Pancreas (tissue), 10 donors: Measurements from ENCODE around the gene PTRH1. TPM values are rescaled to one million over a fixed set of nuclear protein-coding genes. Genes with fewer than 3 reads are reported as not detected.
A peak's percentile ranks its signal among the peaks of the same experiment; 100 is the strongest.

Experiments used
- ATAC-seq, 4 donors: fragments of 200-7000 bp; cut with Tn5 transposase; one replicate each; pipeline versions ENCODE4 v1.8.0 to v1.9.1; 2020; ENCODE audit warnings: mild to moderate bottlenecking in 4 of 4, moderate library complexity in 4 of 4
- DNase-seq, 6 donors: peaks; one replicate each; pipeline ENCODE4 v3.0.0-alpha.2; 2020
- FAIRE-seq: peaks from 2 replicates; lab custom pipeline; 2012; peaks lifted over from hg19 to GRCh38; lab: Jason Lieb, UNC
- H3K27ac ChIP-seq, 4 donors: fragments of 200-600 bp; sonication (generic); 1 replicate in 3 of 4; 2 replicates in 1 of 4; pipeline versions ENCODE4 v1.5.0 to v1.8.0; 2020
- H3K27me3 ChIP-seq, 4 donors: fragments of 200-600 bp; one replicate each; pipeline ENCODE4 v1.8.0; 2021
- H3K36me3 ChIP-seq, 3 donors: fragments of 200-600 bp; sonication (generic) in 1 of 3; one replicate each; pipeline versions ENCODE4 v1.5.0 to v1.8.0; 2020 to 2021
- H3K4me1 ChIP-seq, 3 donors: fragments of 200-600 bp; one replicate each; pipeline ENCODE4 v1.8.0; 2021
- H3K4me3 ChIP-seq, 4 donors: fragments of 200-600 bp; sonication (generic) in 2 of 4; one replicate each; pipeline versions ENCODE4 v1.5.0 to v1.8.0; 2020 to 2021
- H3K9me3 ChIP-seq, 4 donors: fragments of 200-600 bp; one replicate each; pipeline ENCODE4 v1.8.0; 2021
- WGBS, 2 donors: extraction: QIAGEN DNeasy Blood & Tissue Kit; methylation state at CpG; one replicate each; pipeline ENCODE4 v1.1.7; 2013; 5-methylcytosine and 5-hydroxymethylcytosine counted together
- intact Hi-C, 3 donors: fragments of 100-400 bp; cut with DNase I; formaldehyde crosslinking; loops; one replicate each; pipeline versions ENCODE4 v1.11.1 to v1.14.2; 2022
- polyA plus RNA-seq, 2 donors: library from polyadenylated mRNA; stranded (reverse); fragments of 200-250 nt; gene quantifications; one replicate each; pipeline ENCODE4 v1.2.3, GENCODE V29; 2013
- total RNA-seq, 6 donors: library from RNA; stranded (reverse); fragmentation: NEBNext Ultra II Directional in 4 of 6; extraction: Animal tissue kit (Norgen Biotek cat#: 25700) in 4 of 6; gene quantifications; one replicate each; pipeline versions ENCODE4 v1.2.1 to v1.2.4, GENCODE V29; 2021 to 2023
- TF ChIP-seq, protein P1 (sequence below), 4 donors: fragments of 200-600 bp; sonication (generic) in 3 of 4; IDR thresholded peaks; one replicate each; pipeline versions ENCODE4 v1.5.0 to v1.8.0; 2021; ENCODE audit warnings: antibody characterized with exemption in 4 of 4
- donor health status: healthy with polysubstance abuse.
- donor health status: DM: no; HTN: no; CAD: no; lungs with moderate emphysema.
- donor health status: DM: no; HTN: no; CAD: no.
- donor health status: control.
- donor health status: control.
- donor health status: Bipolar disorder and iron deficiency.
- donor health status: DM: yes; HTN: yes; CAD: no.
- donor health status: DM: no; HTN: no; CAD: no.
- donor health status: DM: no; HTN: no; CAD: no.
- donor health status: DM: yes; HTN: yes; CAD: no.

PTRH1 gene
- total and polyA plus RNA-seq, 8 donors = 5.6 to 13.4 (median 10.3) TPM

DNA sequence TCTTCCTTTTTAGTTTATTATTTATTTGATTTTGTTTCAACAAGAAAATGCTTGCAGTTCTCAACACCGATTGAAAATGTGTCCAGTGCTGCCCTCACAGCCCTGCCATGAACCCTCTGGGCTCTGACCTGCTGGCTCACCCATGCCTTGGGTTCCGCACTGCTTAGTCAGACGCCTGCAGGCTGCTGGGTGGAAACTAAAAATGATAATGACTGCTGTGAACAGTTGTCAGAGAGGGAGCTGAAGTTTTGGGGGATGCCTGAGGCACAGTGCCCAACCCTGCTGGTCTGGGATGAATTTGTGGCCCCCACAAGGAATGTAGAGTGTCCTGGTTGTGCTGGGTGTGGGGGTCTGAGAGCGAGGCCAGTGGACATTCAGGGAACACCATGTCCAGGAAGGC lies 30.9 kb downstream of the PTRH1 start:
- Histone ChIP-seq H3K9me3 (no peaks in the 10 kb centered on the region), H3K36me3 (peaks cover 0 to 19% (median 9%) of the 10 kb centered on the region in 3 donors), H3K27me3 (no peaks in the 10 kb centered on the region), H3K4me3 (no peak overlapping the region), H3K27ac (no peak overlapping the region), H3K4me1 (no peaks in the 10 kb centered on the region)
- FAIRE-seq (no peak), ATAC-seq (no peak), DNase-seq (no peak)
- WGBS, 2 donors = 85 to 97% methylated on average over 4 of the region's 4 CpGs
- TF ChIP-seq, protein P1, sequence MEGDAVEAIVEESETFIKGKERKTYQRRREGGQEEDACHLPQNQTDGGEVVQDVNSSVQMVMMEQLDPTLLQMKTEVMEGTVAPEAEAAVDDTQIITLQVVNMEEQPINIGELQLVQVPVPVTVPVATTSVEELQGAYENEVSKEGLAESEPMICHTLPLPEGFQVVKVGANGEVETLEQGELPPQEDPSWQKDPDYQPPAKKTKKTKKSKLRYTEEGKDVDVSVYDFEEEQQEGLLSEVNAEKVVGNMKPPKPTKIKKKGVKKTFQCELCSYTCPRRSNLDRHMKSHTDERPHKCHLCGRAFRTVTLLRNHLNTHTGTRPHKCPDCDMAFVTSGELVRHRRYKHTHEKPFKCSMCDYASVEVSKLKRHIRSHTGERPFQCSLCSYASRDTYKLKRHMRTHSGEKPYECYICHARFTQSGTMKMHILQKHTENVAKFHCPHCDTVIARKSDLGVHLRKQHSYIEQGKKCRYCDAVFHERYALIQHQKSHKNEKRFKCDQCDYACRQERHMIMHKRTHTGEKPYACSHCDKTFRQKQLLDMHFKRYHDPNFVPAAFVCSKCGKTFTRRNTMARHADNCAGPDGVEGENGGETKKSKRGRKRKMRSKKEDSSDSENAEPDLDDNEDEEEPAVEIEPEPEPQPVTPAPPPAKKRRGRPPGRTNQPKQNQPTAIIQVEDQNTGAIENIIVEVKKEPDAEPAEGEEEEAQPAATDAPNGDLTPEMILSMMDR (IDR thresholded peaks at IDR 0.05) = no peak
- intact Hi-C loops = no loop called here

DNA sequence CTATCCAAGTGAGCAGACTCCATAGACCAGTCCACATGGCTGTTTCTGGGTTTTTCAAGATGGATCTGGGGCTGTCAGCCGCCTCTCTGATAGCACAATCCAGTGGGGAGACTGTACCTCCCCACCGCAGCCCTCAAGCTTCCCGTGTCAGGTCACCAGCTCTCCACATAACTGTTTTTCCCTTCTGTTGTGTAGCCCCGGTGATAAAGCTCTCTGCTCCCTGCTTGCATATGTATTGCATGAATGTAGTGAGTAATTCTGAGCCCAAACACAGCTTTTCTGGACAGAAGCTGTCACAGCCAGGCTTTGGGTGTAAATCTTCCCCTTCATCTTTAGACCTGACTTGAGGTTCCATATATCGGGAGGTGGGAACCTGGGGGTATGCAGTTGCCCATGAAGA lies 31.7 kb downstream of the PTRH1 start:
- no peaks in the 10 kb centered on the region for H3K4me1 ChIP-seq
- no peak overlapping the region for H3K27ac ChIP-seq
- ATAC-seq (no peak), DNase-seq (no peak), FAIRE-seq (no peak)
- 91 to 94% methylated on average over 5 of the region's 5 CpGs for WGBS, 2 donors
- TF ChIP-seq, protein P1 (IDR thresholded peaks at IDR 0.05) = no peak
- H3K36me3 ChIP-seq = peaks cover 0 to 19% (median 9%) of the 10 kb centered on the region in 3 donors
- intact Hi-C loops = no loop called here
- H3K9me3 ChIP-seq = no peaks in the 10 kb centered on the region
- H3K4me3 ChIP-seq = no peak overlapping the region
- no peaks in the 10 kb centered on the region for H3K27me3 ChIP-seq

DNA sequence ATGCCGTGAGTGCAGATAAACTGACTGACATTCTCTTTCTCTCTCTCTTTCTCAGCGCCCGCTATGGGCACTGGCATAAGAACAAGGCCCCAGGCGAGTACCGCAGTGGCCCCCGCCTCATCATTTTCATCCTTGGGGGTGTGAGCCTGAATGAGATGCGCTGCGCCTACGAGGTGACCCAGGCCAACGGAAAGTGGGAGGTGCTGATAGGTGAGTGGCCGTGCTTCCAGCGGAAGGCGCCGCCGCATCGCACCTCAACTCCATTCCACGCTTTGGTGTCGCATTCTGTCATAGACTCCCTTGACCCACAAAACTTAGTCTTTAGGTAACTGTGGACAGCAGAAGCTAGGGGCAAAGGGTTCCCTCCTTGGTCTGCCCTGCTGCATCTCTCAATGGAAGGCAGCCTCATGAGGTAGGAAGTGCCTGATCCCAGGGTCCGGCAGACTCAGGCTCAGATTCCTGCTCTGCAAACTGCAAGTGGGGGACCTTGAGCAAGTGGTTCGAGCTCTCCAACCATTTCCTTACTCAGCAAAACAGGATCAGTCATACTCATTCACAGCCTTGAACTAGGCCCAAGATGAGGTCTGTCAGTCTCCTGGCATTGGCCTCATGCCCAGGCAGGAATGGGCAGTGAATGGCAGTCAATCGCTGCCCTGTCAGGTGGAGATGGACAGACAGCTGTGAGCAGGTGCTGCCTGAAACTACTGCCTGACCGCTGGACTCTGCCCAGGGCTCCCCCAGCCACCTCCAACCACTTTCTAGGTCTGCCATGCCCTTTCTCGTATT lies 32.9 kb downstream of the PTRH1 start:
- DNase-seq = peak in 1 of 6 donors; percentile 35

DNA sequence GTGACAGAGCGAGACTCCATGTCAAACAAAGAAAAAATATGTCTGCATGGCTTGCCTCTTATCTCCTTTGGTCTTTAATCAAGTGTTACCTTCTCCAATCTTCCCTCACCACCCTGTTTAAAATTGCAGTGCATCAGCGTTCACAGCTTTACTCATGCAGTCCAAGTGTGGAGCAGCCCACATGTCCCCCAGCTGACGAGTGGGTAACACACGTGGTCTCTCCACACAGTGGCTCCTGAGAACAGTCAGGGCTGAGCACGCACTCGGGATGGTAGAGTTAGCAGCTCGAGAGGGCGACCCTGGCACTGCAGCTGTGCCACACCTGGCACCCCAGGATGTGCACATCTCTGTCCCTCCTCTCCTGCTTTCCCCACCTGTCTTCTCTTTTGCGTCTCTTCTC lies 34.6 kb downstream of the PTRH1 start:
- ATAC-seq (no peak), FAIRE-seq (no peak), DNase-seq (no peak)
- Histone ChIP-seq H3K36me3 (peaks cover 0 to 21% (median 9%) of the 10 kb centered on the region in 3 donors), H3K27ac (no peak overlapping the region), H3K9me3 (no peaks in the 10 kb centered on the region), H3K4me3 (no peak overlapping the region), H3K27me3 (no peaks in the 10 kb centered on the region), H3K4me1 (no peaks in the 10 kb centered on the region)
- intact Hi-C loops = no loop called here
- WGBS, 2 donors = 91 to 94% methylated on average over 9 of the region's 9 CpGs
- TF ChIP-seq, protein P1 (IDR thresholded peaks at IDR 0.05) = no peak

More for the DNA sequence above, 32.9 kb downstream of the PTRH1 start:
- ATAC-seq = peak in 3 of 4 donors; percentile 29 to 61 (median 36)
- FAIRE-seq = no peak
- 88 to 89% methylated on average over 23 of the region's 23 CpGs for whole genome bisulfite sequencing, 2 donors
- peaks cover 0 to 19% (median 9%) of the 10 kb centered on the region in 3 donors for H3K36me3 ChIP-seq
- intact Hi-C loops = no loop called here
- no peaks in the 10 kb centered on the region for H3K4me1 ChIP-seq
- H3K4me3 ChIP-seq = no peak overlapping the region
- no peak overlapping the region for H3K27ac ChIP-seq
- no peaks in the 10 kb centered on the region for H3K27me3 ChIP-seq
- no peaks in the 10 kb centered on the region for H3K9me3 ChIP-seq
- TF ChIP-seq, protein P1 (IDR thresholded peaks at IDR 0.05) = no peak

DNA sequence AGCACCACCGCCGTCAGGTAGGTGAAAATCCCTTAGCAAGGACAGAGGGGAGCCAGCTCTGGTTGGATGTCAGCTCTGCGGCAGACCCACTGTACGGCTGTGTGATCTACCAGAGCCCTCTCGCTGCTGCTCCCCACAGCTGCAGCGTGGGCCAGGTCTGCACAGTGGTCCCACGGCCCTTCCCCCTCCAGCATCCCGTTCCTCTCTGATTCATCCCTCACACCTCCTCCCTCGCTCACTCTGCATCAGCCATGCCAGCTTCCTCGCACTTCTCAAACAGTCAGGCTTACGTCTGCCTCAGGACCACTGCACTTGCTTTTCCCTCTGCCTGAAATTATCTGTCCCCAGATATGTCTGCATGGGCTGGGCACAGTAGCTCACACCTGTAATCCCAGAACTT lies 35.2 kb downstream of the PTRH1 start:
- Histone ChIP-seq H3K9me3 (no peaks in the 10 kb centered on the region), H3K4me1 (no peaks in the 10 kb centered on the region), H3K27ac (no peak overlapping the region), H3K36me3 (peaks cover 0 to 27% (median 9%) of the 10 kb centered on the region in 3 donors), H3K27me3 (no peaks in the 10 kb centered on the region), H3K4me3 (no peak overlapping the region)
- intact Hi-C loops = no loop called here
- 91 to 93% methylated on average over 11 of the region's 11 CpGs for WGBS, 2 donors
- TF ChIP-seq, protein P1 (IDR thresholded peaks at IDR 0.05) = no peak
- no peak for FAIRE-seq
- no peak for DNase-seq
- ATAC-seq = no peak
